HUES64 (cell line): ENCODE results near the gene MED31. TPM values are rescaled to one million over a fixed set of nuclear protein-coding genes. Genes with fewer than 3 reads are reported as not detected.
"Not testable (repeated sequence)": the region's sequence is repeated elsewhere in the genome, so short reads cannot be mapped to it uniquely, and the experiment has no call there.

ENCODE experiments used
- H3K27ac ChIP-seq: 2 replicates; pipeline ENCODE4 v1.7.0; 2013; ENCODE audit warnings: low read depth, low read length, inconsistent platforms
- H3K27me3 ChIP-seq: 2 replicates; pipeline ENCODE4 v1.6.1; 2013; ENCODE audit warnings: mild to moderate bottlenecking, low read length; ENCODE audit not compliant: insufficient read depth
- H3K36me3 ChIP-seq: 2 replicates; pipeline ENCODE4 v1.6.1; 2013; ENCODE audit warnings: mild to moderate bottlenecking, low read length; ENCODE audit not compliant: insufficient read depth
- H3K4me1 ChIP-seq: 2 replicates; pipeline ENCODE4 v1.6.1; 2013; ENCODE audit warnings: mild to moderate bottlenecking, low read length, moderate library complexity; ENCODE audit not compliant: insufficient read depth
- H3K4me3 ChIP-seq: 2 replicates; pipeline ENCODE4 v1.5.1; 2013; ENCODE audit warnings: mild to moderate bottlenecking, low read length, moderate library complexity
- H3K9ac ChIP-seq: 2 replicates; pipeline ENCODE4 v1.6.1; 2013; ENCODE audit warnings: mild to moderate bottlenecking, low read depth, low read length
- H3K9me3 ChIP-seq: 2 replicates; pipeline ENCODE4 v1.6.1; 2013; ENCODE audit warnings: low read depth, low read length; ENCODE audit not compliant: insufficient read depth
- WGBS: fragments of 150-250, 120-280 bp; methylation state at CpG from one replicate; pipeline ENCODE4 v1.1.7; 2013; ENCODE audit warnings: missing lambda C conversion rate; 5-methylcytosine and 5-hydroxymethylcytosine counted together
- polyA plus RNA-seq, 2 experiments: library from polyadenylated mRNA; stranded (reverse); fragments of 50-300 nt; gene quantifications; one replicate each; pipeline ENCODE4 v1.2.3, GENCODE V29; 2013

MED31 gene
- 21.2 TPM for polyA plus RNA-seq (2013, experiment 1 of 2)
- 24.2 TPM for polyA plus RNA-seq (2013, experiment 2 of 2)

- H3K4me1 ChIP-seq = peaks cover 21% of the 10 kb centered on the region; the same call in 1 of the 2 replicates
- peak within 1 kb of the TSS; percentile 86 for H3K27ac ChIP-seq
- 2% methylated on average over 35 of the region's 35 CpGs for WGBS
- peaks cover 30% of the 10 kb centered on the region for H3K36me3 ChIP-seq
- no peaks in the 10 kb centered on the region for H3K9me3 ChIP-seq
- peak within 1 kb of the TSS; percentile 95 for H3K9ac ChIP-seq
- peak within 1 kb of the TSS; percentile 100 for H3K4me3 ChIP-seq
- H3K27me3 ChIP-seq = peaks cover 47% of the 10 kb centered on the region
Observed at GRCh38 chr17:6651354-6651918, at the start of gene MED31, which contains the start of gene C17orf100. Gene MED31, minus strand, starts transcription at chr17:6651605. Its CDS starts 77 bp downstream, at chr17:6651528. Gene C17orf100, plus strand, starts transcription at chr17:6651762. Its CDS starts 152 bp downstream, at chr17:6651914.

- WGBS = 93% methylated on average over 8 of the region's 8 CpGs
- Histone ChIP-seq H3K27me3 (no peaks in the 10 kb centered on the region), H3K36me3 (no peaks in the 10 kb centered on the region), H3K9me3 (no peaks in the 10 kb centered on the region), H3K4me1 (0 out of 2 replicates have a peak, but pooled peaks cover 9% of the 10 kb centered on the region), H3K9ac (no peak overlapping the region), H3K4me3 (no peak overlapping the region), H3K27ac (no peak overlapping the region)
Observed at GRCh38 chr17:6700948-6701307, 49.5 kb upstream of the MED31 start.

- Histone ChIP-seq H3K4me1 (0 out of 2 replicates have a peak, but pooled peaks cover 9% of the 10 kb centered on the region), H3K27me3 (no peaks in the 10 kb centered on the region), H3K4me3 (no peak overlapping the region), H3K9me3 (no peaks in the 10 kb centered on the region), H3K36me3 (no peaks in the 10 kb centered on the region), H3K9ac (no peak overlapping the region), H3K27ac (no peak overlapping the region)
- WGBS = 81% methylated on average over 16 of the region's 16 CpGs
Observed at GRCh38 chr17:6699997-6700947, 48.9 kb upstream of the MED31 start.

- 0 out of 2 replicates have a peak, but pooled peaks cover 9% of the 10 kb centered on the region for H3K4me1 ChIP-seq
- 92% methylated on average over 11 of the region's 11 CpGs for WGBS
- no peak overlapping the region for H3K9ac ChIP-seq
- H3K4me3 ChIP-seq = no peak overlapping the region
- no peak overlapping the region for H3K27ac ChIP-seq
- no peaks in the 10 kb centered on the region for H3K9me3 ChIP-seq
- H3K36me3 ChIP-seq = no peaks in the 10 kb centered on the region
- no peaks in the 10 kb centered on the region for H3K27me3 ChIP-seq
Observed at GRCh38 chr17:6698004-6698403, 46.6 kb upstream of the MED31 start.

- 85% methylated on average over 5 of the region's 5 CpGs for WGBS
- Histone ChIP-seq H3K4me1 (0 out of 2 replicates have a peak, but pooled peaks cover 9% of the 10 kb centered on the region), H3K4me3 (no peak overlapping the region), H3K27me3 (no peaks in the 10 kb centered on the region), H3K27ac (no peak overlapping the region), H3K9me3 (no peaks in the 10 kb centered on the region), H3K36me3 (no peaks in the 10 kb centered on the region), H3K9ac (no peak overlapping the region)
Observed at GRCh38 chr17:6696906-6697305, 45.5 kb upstream of the MED31 start.

GRCh38 chr17:6695565-6695964, 44.2 kb upstream of the MED31 start:
- no peak overlapping the region for H3K9ac ChIP-seq
- no peak overlapping the region for H3K4me3 ChIP-seq
- H3K4me1 ChIP-seq = 0 out of 2 replicates have a peak, but pooled peaks cover 2% of the 10 kb centered on the region
- H3K27ac ChIP-seq = no peak overlapping the region
- no peaks in the 10 kb centered on the region for H3K27me3 ChIP-seq
- H3K9me3 ChIP-seq = no peaks in the 10 kb centered on the region
- 93% methylated on average over 13 of the region's 13 CpGs for WGBS
- no peaks in the 10 kb centered on the region for H3K36me3 ChIP-seq

GRCh38 chr17:6695051-6695450, 43.6 kb upstream of the MED31 start:
- H3K4me1 ChIP-seq = no peaks in the 10 kb centered on the region
- no peaks in the 10 kb centered on the region for H3K27me3 ChIP-seq
- no peak overlapping the region for H3K9ac ChIP-seq
- no peak overlapping the region for H3K4me3 ChIP-seq
- no peaks in the 10 kb centered on the region for H3K9me3 ChIP-seq
- WGBS = 90% methylated on average over 2 of the region's 2 CpGs
- no peaks in the 10 kb centered on the region for H3K36me3 ChIP-seq
- H3K27ac ChIP-seq = no peak overlapping the region

GRCh38 chr17:6691958-6692357, 40.6 kb upstream of the MED31 start:
- H3K27me3 ChIP-seq, H3K4me3 ChIP-seq, H3K9ac ChIP-seq, H3K9me3 ChIP-seq, H3K36me3 ChIP-seq, H3K4me1 ChIP-seq, H3K27ac ChIP-seq: not testable (repeated sequence)
- WGBS = 89% methylated on average over 6 of the region's 6 CpGs

GRCh38 chr17:6691546-6691945, 40.1 kb upstream of the MED31 start:
- 87% methylated on average over 3 of the region's 3 CpGs for WGBS
- Histone ChIP-seq H3K27me3 (no peaks in the 10 kb centered on the region), H3K27ac (no peak overlapping the region), H3K9me3 (no peaks in the 10 kb centered on the region), H3K4me3 (no peak overlapping the region), H3K36me3 (no peaks in the 10 kb centered on the region), H3K9ac (no peak overlapping the region), H3K4me1 (no peaks in the 10 kb centered on the region)

- Histone ChIP-seq H3K4me3 (no peak overlapping the region), H3K9ac (no peak overlapping the region), H3K4me1 (no peaks in the 10 kb centered on the region), H3K36me3 (no peaks in the 10 kb centered on the region), H3K27ac (no peak overlapping the region), H3K27me3 (no peaks in the 10 kb centered on the region), H3K9me3 (no peaks in the 10 kb centered on the region)
- WGBS = 90% methylated on average over 11 of the region's 11 CpGs
Observed at GRCh38 chr17:6690641-6691040, 39.2 kb upstream of the MED31 start.

GRCh38 chr17:6688944-6689343, 37.5 kb upstream of the MED31 start:
- H3K36me3 ChIP-seq = no peaks in the 10 kb centered on the region
- H3K27ac ChIP-seq = no peak overlapping the region
- H3K4me3 ChIP-seq = no peak overlapping the region
- H3K27me3 ChIP-seq = no peaks in the 10 kb centered on the region
- no peaks in the 10 kb centered on the region for H3K9me3 ChIP-seq
- H3K4me1 ChIP-seq = no peaks in the 10 kb centered on the region
- no peak overlapping the region for H3K9ac ChIP-seq
- 91% methylated on average over 9 of the region's 9 CpGs for WGBS
